PC-9 (cell line): ENCODE measurements around the gene LRP1B.

Source experiments
- EZH2 ChIP-seq: fragments of 200-600 bp; sonication (generic); IDR thresholded peaks from 2 replicates; pipeline ENCODE4 v1.8.0; 2017; ENCODE audit warnings: antibody characterized with exemption, low read depth
- TF ChIP-seq, protein P1 (sequence below): fragments of 200-600 bp; sonication (generic); conservative IDR thresholded peaks from 2 replicates; pipeline ENCODE4 v1.6.1; 2017; ENCODE audit warnings: mixed run types, antibody characterized with exemption, mild to moderate bottlenecking, moderate library complexity

DNA sequence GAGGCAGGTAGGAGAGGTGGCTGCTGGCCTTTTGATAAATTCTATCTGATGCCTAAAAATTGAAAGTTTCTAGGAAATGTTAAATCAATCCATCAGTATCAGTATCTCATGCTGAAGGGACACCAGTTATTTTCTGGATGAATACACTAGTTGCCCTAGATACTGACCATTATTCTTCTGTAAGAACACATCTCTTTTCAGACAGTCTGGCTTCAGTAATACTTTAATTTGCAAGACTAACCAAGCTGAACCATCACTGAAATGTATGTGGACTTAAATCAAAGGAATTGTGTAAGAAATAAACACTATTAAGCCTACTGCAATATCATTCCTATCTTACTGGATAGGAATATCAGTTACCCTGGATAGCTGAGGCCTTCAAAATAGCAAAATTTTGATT is 1546.3 kb downstream of the LRP1B start:
- TF ChIP-seq, protein P1, sequence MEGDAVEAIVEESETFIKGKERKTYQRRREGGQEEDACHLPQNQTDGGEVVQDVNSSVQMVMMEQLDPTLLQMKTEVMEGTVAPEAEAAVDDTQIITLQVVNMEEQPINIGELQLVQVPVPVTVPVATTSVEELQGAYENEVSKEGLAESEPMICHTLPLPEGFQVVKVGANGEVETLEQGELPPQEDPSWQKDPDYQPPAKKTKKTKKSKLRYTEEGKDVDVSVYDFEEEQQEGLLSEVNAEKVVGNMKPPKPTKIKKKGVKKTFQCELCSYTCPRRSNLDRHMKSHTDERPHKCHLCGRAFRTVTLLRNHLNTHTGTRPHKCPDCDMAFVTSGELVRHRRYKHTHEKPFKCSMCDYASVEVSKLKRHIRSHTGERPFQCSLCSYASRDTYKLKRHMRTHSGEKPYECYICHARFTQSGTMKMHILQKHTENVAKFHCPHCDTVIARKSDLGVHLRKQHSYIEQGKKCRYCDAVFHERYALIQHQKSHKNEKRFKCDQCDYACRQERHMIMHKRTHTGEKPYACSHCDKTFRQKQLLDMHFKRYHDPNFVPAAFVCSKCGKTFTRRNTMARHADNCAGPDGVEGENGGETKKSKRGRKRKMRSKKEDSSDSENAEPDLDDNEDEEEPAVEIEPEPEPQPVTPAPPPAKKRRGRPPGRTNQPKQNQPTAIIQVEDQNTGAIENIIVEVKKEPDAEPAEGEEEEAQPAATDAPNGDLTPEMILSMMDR = no peak
- TF ChIP-seq EZH2 = no peak
